HG02981 (cell line): ENCODE results near the gene DDB1.

ENCODE experiments used
- ATAC-seq: cut with Tn5 transposase; IDR thresholded peaks from one replicate; pipeline ENCODE4 v1.9.1; 2021; ENCODE audit warnings: mild to moderate bottlenecking, moderate library complexity; ENCODE audit not compliant: unreplicated experiment

Gene DDB1

DNA sequence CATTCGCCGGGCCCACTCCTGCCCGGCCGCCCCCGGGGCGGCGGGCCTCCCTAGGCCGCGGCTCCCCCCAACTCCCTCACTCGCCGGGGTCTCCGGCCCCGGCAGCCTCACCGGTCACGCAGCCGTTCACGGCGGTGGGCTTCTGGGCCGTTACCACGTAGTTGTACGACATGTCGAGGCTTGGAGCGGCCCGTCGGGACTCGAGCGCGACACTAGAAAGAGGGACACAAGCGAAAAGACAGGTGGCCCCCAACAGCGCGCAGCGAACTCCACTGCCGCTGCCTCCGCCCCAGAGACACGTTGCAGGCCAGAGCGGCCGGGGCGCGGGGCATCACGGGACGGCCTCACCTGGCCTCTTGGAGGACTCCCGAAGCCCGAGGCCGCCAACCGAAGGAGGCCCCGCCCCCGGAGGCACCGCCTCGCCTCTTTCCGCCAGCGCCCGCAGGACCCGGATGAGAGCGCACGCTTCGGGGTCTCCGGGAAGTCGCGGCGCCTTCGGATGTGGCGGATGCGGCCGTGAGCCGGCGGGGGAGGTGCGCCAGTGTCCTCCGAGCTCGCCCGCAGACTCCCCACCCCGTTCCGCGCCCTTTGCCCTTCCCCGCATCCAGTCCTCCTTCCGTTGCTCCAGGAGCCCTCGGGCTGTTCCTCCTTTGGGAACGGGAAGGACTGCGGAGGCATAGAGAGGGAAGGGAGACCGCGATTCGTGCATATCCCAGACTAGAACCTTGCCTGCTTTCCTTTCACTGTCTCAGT is at the start of gene DDB1, which contains the start of gene TKFC:
Gene DDB1 (minus strand): TSS at position 309 of the 753 bp plus-strand sequence. CDS start 137 bp downstream, at position 172.
Gene TKFC (plus strand): TSS at position 432 of the 753 bp plus-strand sequence. CDS start 1,501 bp downstream, outside the sequence.
- peak; percentile 87 for ATAC-seq

DNA sequence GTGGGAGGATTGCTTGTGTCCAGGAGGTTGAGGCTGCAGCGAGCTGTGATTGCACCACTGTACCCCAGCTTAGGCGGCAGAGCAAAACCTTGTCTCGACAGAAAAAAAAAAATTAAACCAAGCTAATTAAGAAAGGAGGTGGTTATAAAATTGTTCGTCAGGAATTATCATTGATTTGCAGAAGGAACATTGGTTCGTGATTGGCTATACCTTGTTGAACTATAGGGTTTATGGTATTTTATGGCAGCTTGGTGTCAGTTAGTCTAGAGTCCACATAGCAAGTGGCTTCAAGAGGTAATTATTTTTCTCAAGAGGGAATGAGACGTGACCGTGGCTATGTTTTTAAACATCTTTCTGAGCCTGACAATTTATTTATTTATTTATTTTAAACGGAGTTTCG is 48.0 kb upstream of the DDB1 start:
- no peak for ATAC-seq

DNA sequence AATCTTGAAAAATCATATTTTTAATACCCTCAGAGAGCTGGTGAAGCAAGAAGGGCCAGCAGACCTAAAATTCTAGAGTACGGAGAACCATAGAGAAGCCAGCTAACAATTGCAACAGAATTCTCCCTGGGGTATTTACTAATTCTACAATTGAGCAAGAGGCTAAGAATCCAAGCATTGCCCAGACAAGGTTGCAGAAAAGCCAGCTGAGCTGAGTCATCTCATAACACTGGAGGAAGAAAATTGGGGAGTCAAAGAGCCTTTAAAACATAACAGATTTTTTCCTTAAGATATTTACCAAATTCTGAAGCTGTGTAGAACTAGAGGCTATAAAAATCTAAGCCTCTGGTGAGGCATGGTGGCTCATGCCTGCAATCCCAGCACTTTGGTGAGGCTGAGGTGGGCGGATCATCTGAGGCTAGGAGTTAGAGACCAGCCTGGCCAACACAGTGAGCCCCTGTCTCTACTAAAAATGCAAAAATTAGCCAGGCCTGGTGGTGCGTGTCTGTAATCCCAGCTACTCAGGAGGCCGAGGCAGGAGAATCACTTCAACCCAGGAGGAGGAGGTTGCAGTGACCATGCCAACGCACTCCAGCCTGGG is 45.9 kb upstream of the DDB1 start:
- no peak for ATAC-seq

DNA sequence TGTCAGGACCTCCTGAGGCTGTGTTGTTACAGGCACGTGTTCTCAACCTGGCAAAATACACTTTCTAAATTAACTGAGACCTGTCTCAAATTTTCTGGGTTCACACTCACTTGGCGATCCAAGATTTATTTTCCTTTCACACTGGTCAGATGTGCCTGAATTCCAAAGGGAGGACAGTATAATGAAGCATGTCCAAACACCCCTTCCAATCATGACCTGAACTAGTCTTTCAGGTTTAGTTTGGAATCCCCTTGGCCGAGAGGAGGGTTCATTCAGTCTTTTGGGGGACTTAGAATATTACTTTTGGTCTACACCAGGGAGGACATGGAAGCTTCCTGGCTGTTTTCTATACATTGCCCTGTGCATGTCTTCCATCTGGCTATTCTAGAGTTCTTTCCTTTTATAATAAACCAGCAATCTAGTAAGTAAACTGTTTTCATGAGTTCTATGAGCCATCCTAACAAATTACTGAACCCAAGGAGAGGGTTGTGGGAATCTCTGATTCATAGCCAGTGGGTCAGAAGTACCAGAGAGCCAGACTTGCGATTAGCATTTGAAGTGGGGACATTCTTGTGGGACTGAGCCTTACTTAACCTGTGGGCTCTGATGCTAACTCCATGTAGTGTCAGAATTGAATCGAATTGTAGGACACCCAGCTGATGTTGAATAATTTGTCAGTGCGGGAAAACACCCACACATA is 44.7 kb upstream of the DDB1 start:
- no peak for ATAC-seq

DNA sequence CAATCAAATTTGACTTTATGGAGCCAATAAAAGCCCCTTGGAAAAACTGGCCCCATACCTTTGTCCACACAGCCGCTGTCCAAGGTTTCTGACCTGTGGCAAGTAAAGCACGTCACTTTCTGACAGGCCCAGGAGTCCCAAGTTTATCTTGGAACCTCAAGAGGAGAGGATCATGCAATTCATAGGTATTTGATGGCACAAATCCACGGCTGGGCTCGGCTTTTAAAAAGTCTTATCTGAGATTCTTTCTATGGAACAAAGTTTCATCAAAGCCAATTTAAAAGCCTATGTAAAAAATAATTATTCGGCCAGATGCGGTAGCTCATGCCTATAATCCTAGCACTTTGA is 42.8 kb upstream of the DDB1 start:
- no peak for ATAC-seq

DNA sequence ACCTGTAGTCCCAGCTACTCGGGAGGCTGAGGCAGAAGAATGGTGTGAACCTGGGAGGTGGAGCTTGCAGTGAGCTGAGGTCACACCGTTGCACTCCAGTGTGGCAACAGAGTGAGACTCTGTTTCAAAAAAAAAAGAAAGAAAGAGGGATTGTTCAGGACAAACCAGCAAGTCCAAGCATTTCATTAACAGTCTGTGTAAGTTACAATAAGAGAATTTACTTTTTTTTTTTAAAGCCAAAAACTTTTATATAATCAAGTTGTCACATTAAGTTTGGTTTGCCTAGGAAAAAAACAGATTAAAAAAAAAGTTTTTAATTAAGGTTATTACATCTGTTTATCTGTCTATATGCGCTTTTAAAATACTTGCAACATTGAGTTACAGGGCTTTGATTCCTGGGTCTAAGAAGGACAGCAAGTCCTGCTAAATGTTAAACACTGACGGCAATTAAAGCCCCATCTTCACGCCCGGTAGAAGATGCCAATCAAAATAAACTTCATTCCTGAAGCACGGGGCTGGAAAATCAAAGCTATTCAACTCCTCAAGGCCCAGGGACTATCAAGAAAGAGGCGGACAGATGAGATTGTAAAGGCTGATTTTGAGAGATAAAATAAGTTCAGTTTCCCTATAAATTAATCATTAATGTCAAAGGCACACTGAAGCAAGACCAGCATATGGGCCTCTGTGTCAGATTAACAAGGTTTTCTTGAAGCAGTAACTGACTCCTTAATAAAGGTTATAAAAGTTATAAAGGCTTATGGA is 39.9 kb upstream of the DDB1 start:
- no peak for ATAC-seq

DNA sequence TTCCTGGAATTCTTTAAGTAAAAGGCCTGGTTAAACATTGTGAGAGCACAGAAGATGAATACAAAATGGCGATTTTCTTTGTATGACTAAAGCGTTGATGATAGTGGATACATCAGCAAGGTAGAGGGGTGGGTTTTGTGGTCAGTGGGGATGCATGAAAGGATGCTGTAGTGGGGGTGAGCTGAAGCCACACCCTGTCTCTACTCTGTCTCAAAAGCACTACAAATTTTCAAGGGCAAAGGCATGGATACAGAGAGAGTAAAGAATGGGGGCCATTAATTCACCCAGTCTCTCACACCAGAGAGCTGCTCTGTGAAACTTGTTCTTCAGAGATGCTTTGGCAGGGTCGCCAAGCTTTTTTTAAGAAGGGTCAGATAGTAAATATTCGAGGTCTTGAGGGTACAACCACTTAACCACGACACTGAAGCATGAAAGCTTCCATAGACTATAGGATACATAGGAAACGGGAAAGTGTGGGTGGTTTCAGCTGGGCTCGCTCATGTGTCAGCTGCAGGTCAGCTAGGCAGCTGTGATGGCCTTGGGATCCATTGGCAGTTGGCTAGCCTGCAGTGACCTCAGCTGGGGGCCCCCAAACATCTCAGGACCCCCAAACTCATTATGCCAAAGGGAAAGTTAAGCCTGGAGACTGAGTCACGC is 37.6 kb upstream of the DDB1 start:
- no peak for ATAC-seq

DNA sequence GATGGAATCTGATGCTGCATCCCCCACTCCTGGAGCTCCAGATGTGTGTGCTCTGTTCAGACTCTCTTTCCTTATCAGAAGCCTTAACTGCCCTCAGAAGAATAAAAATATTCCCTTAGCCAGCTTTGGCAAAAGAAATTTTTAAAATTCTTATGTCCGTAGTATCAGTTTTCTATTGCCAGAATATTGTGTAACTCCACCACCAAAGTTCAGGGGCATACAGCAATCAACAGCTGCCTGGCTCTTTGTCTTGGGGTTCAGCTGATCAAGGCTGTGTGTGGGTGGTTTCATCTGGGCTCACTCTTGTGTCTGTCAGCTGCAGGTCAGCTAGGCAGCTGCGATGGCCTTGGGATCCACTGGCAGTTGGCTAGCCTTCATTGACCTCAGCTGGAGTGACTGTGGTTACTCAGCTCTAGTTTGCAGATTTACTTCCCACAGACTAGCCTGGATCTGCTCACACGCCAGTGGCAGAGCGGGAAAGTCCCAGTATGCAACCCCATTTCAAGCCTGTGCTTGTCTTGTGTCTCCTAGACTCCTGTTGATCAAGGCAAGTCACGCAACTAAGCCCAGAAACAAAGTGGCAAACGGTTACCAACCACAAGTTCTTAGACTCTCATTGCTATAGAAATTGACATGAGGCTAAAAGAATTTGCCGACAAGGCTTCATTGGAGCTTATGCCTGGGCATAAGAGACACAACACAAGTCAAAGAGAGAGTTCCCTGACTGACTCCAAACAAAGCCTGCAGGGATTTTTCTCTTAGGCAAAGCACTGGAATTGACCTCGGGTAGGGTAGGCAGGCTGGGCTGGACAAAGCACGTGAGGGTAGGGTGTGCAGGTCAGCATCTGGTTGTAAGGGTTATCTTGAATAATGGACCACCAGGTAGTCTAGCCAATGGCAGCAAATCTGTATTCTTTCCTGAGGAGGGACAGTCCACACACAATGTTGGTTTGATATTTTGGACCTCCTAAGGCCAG is 36.8 kb upstream of the DDB1 start:
- no peak for ATAC-seq

DNA sequence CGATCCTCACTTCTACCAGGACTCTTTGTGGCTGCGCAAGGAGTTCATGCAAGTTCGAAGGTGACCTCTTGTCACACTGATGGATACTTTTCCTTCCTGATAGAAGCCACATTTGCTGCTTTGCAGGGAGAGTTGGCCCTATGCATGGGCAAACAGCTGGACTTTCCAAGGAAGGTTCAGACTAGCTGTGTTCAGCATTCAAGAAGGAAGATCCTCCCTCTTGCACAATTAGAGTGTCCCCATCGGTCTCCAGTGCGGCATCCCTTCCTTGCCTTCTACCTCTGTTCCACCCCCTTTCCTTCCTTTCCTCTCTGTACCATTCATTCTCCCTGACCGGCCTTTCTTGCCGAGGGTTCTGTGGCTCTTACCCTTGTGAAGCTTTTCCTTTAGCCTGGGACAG is 35.7 kb upstream of the DDB1 start:
- no peak for ATAC-seq

DNA sequence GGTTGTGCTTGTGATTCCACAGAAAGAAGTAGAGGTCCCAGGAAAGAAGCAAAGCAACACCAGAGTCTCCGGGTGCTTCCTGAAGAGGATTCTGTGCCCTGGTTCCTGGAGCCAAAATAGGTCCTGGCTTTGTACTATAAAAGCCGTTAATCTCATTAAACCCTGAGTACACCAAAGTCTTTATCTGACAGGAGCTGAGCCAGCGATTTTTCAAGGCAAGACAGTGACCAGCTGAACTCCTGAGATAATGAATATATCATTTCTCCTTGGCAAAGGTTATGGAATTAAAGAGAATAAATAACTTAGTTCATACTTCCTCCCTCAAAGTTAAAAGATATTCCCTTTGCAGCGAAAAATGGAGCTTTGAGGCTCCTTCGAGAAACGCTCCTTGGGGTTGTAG is 34.5 kb upstream of the DDB1 start:
- ATAC-seq: no peak

DNA sequence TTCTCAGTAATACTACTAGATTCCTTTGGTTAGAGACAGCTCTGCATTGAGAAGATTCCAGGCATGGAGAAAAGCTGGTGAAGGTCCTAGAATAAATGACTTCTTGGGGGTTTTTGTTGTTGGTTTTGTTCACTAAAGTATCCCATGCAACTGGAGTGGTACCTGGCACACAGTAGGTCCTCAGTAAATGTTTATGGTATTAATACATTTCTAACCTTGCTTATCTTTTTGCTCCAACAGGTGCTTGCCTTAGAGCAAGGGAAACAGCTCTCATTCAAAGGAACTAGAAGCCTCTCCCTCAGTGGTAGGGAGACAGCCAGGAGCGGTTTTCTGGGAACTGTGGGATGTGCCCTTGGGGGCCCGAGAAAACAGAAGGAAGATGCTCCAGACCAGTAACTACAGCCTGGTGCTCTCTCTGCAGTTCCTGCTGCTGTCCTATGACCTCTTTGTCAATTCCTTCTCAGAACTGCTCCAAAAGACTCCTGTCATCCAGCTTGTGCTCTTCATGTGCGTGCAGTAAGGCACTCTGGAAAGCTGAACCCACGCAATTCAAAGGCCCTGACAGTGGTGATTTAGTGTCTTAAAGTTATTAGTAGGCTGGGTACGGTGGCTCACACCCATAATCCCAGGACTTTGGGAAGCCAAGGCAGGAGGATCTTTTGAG is 31.2 kb upstream of the DDB1 start:
- no peak for ATAC-seq

DNA sequence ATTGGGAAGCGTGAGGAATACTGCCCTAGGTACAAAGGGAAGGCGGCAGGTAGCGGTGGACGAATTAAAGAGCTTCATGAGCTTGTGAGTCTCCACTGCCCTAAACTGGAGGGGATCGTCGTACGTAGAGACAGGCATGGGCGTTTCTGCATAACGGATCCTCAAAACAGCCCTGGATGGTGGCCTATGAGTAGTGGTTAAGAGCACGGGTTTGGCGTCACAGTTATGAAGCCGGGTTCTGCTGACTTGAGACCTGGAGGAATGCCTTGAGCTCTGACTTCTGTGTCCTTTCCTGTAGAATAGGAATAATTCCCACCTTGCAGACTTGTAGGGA is 29.6 kb upstream of the DDB1 start:
- no peak for ATAC-seq

DNA sequence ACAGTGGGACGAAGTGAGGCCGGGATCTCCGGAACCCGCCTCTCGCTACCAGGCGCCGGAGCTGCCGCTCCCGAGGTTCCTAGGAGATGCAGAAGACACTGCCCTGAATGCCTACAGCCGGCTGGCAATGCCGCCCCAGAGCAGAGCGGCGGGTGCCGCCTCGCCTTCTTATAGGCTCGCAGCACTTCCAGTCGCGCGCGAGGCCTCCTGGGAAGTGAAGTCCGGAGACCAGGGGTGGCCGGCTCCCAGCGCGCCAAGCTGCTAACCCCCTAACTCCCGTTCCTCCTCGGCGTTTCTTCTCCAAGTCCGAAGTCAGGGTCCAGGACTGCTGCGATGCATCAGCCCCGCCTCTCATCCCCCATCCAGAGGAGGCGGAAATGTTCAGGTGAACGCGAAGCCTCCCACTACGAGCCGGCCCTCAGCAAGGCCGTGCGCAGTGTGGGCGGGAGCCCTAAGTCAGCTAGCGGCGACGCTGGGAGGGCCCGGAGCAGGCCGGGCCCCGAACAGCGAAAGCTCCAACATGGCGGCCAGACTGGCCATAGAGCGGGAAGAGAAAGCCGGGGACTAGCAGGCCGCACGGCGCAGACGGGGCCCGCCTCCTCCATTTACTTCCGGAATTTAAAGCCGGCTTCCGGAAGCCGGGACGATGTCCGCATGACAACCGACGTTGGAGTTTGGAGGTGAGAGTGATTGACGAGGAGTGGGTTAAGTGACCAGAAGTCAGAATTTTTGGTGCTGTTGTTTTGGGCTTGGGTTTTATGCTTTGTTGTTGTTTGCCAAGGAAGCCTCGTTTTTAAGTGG is 29.0 kb upstream of the DDB1 start, which contains the start of the genes CYB561A3 and TMEM138:
Gene CYB561A3 (minus strand): TSS at position 142 of the 801 bp plus-strand sequence. CDS start 5,169 bp downstream, outside the sequence.
Gene TMEM138 (plus strand): TSS at position 634 of the 801 bp plus-strand sequence. CDS start 2,017 bp downstream, outside the sequence.
- ATAC-seq: peak; percentile 69

DNA sequence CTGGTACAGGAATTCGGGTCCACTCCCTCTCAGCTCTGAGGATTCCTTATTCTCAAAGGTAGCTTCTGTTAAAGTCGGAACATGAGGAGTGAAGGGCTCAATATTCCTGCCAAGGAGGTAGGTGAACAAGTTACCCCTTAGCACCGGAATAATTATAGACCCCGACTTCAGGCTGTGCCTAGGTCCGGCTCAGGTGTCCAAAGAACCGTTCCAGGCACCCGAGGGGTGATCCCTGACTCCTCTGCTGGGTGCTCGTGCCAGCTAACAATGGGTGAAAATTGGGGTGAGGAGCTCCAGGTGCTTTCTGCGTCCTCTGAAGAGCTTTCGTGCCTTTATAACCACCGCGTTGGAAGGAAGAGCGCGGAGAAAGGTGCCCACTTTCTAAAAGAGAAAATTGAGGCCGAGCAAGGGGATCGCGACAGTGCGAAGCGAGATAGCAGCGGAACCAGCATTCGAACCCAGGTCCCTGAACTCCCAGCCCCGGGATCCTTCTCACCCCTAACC is 28.4 kb upstream of the DDB1 start:
- ATAC-seq: no peak

DNA sequence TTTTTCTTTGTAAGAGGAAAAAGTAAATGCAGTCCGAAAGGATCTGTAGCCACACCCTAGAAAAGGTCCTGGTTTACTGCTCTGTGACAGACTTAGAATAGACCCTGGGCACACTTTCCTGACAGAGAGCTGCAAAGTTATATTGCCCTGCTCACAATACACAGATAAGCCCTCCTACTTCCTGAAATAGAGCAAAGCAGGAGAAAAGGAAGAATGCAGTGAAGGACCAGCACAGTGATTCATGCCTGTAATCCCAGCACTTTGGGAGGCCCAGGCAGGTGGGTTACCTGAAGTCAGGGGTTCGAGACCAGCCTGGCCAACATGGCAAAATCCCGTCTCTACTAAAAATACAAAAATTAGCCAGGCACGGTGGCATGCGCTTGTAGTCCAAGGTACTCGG is 26.6 kb upstream of the DDB1 start:
- no peak for ATAC-seq

DNA sequence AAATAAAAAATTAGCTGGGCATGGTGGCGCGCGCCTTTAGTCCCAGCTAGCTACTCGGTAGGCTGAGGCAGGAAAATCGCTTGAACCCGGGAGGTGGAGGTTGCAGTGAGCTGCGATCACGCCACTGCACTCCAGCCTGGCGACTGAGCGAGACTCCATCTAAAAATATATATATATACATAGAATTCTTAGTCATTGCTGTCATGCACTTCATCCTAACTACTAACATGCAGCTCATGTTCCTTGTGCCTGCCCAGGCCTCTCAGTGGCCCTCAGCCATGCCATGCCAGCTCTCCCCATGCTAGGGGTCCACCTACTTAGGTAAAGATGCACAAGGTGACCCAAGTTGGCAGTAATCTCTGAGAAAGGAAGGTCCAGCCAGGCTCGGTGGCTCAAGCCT is 25.7 kb upstream of the DDB1 start:
- no peak for ATAC-seq

DNA sequence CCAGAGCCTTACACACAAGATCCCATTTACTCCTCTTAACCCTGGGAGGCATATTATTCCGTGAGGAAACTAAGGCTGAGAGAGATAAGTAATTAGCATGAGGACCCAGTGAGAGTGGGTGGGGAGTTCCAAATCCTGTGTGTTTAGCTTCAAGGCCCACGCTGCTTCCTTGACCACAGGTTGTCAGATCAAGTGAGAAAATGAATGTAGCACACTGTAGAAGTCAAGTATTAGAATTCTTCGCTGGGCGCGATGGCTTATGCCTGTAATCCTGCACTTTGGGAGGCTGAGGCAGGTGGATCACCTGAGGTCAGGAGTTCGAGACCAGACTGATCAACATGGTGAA is 25.0 kb upstream of the DDB1 start:
- ATAC-seq: no peak
